ENCODE measurements around the gene RANBP9.

The RANBP9 gene

DNA sequence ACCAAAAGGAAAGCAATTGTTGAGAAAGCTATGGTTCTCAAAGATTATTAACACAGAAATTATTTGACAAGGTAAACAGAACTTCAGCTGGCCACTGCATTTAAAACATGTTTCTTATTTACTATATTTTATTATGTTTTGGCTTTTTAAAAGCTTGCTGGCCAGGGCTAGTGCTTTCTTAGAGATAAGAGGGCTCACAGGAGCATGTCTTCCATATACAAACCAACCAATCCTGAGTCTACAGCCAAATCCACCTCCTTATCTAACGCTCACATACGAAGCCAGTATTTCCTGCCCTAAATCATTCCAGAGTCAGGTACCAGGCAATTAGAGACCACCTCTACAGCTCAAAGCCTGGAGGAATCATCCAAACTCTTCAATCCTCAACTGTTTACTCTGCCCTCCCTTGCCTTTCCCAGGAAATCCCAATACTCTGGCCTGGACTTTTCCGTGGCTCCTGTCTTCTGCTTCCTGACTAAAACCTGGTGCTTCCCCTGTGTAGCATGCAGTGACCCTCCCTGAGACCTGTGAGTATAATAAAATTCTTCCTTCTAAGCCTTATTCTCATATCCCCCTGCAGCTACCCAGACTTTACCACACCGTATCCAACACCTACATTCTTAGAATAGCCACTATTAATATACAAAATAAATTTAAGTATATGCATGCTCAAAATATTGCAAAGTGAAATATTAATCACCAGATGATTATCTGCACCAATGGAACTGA, 33.2 kb downstream of the RANBP9 start:
- no peak for DNase-seq (ENCODE audit: low read depth in 2 of 2)

DNA sequence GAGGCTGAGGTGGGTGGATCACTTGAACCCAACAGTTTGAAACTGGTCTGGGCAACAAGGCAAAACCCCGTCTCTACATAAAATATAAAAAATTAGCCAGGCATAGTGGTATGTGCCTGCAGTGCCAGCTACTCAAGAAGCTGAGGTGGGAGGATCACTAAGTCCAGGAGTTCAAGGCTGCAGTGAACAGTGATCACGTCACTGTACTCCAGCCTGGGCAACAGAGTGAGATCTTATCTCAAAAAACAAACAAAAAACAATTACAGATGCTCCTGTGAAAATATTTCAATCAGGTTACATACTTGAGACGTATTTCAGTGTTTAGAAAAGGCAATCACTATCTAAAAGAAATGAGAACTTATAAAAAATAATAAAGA, 33.8 kb downstream of the RANBP9 start:
- no peak for DNase-seq (ENCODE audit: low read depth in 2 of 2)

DNA sequence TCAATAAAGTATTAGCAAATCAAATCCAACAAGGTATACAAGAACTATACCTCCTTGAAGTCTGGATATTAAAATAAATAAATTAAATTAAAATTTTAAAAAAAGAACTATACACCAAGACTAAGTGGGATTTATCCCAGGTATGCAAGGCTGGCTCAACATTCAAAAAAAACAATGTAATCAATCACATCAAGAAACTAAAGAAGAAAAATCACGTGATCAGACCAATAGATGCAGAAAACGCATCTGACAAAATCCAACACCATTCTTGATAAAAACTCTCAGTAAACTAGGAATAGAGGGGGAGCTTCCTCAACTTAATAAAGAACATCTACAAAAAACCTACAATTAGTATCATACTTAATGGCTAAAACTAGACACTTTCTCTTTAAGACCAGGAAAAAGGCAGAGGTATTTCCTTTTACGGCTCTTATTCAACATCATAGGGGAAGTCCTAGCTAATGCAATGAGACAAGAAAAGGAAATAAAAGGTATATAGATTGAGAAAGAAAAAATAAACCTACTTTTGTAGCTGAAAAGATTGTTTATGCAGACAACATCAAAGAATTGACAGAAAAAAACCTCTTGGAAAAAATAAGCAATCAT, 35.0 kb downstream of the RANBP9 start:
- no peak for DNase-seq (ENCODE audit: low read depth in 2 of 2)

DNA sequence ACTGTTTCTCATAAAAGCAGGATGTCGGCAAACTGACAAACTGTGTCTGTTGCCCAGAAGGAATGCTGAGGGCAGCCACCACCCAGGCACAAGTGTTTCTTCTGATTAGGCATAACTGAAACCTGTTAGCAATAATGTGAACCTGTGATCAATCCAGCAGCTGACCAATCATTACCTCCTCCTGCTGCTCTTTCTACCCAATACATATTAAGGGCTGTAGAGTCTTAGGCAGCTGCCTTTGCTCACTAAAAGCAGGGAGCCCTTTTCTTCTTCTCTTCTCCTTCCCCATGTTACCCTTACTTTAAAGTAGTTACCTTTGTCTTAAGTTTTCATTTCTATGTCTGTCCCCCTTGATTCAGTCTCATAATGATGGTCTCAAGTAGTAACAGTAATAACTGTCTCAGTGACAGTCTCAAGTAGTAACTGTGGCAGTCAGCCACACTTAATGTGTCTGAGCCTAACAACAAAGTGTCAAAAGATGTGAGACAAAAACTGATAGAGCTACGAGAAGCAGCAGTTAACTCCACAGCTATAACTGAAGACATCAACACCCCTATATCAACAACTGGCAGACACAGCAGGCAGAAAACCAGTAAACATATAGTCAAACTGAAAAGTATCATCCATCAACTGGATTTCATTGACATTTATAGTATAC, 37.0 kb downstream of the RANBP9 start:
- no peak for DNase-seq (ENCODE audit: low read depth in 2 of 2)

DNA sequence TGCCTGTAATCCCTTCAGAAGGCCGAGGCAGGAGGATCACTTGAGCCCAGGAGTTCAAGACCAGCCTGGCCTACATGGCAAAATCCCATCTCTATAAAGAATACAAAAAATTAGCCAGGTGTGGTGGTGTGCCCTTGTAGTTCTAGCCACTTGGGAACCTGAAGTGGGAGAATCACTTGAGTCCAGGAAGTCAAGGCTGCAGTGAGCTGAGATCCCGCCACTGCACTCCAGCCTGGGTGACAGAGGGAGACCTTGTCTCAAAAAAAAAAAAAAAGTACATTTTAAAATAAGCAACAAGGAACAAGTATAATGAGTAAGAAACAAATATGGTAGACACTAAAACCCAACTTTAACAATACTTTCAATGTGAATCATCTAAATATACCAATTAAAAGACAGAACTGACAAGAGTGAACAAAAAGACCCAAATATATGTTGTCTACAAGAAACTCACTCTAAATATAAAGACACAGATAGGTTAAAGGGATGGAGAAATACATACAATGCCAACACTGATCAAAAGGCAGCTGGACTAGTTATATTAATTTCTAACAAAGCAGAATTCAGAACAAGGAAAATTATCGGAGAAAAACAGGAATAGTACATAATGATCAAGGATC, 37.7 kb downstream of the RANBP9 start:
- no peak for DNase-seq (ENCODE audit: low read depth in 2 of 2)

DNA sequence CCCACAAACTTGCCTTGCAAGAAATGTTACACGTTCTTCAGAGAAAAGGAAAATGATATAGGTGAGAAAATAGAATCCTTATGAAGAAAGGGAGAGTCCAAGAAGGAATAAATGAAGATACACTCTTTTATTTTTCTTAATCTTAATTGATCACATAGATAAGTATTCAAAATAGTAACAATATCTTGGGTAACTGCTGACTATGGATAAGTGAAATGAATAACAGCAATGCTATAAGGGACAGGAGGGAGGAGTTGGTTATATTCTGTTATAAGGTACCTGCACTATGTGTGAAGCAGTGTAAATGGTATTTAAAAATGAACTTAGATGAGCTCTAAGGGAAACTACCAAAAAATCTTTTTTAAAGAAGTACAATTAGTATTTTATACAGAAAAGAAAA, 38.3 kb downstream of the RANBP9 start:
- DNase-seq (ENCODE audit: low read depth in 2 of 2), result no peak

DNA sequence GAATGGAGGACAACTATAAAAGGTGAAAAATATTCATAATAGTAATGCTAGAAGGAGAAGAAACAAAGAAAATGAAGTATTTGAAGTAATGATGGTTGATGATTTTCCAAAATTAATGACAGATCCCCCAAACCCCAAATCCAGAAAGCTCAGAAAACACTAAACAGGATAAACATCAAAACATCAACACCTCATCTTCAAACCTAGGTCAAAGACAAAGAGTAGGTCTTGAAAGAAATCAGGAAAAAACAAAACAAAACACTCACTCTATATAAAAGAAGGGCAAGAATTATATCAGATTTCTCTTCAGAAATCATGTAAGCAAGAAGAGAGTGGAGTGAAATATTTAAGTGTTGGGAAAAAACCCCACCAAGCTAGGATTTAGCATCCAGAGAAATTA, 38.7 kb downstream of the RANBP9 start:
- no peak for DNase-seq (ENCODE audit: low read depth in 2 of 2)

DNA sequence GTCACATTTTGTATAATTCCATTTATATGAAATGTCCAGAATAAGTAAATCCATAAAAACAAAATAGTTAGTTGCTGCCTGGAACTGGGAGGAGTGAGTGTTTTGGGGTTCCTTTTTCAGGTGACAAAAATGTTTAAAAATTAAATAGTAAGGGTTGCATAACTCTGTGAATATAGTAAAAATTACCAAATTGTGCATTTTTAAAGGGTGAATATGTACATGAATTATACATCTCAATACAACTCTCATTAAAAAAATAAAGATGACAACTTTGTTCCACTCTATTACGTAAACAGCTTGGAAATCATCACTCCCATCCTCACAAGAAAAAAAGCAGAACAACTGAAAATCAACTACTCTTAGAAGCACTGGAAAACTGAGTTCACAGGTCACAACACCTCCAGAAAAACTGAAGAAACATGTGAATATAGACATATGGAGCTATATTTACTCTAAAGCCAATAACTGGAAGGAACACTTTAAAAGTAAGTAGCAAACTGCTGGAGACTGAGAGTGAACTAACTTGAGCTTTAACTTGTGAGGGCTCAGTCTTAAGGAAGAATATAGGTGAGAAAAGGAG, 40.0 kb downstream of the RANBP9 start:
- no peak for DNase-seq (ENCODE audit: low read depth in 2 of 2)

DNA sequence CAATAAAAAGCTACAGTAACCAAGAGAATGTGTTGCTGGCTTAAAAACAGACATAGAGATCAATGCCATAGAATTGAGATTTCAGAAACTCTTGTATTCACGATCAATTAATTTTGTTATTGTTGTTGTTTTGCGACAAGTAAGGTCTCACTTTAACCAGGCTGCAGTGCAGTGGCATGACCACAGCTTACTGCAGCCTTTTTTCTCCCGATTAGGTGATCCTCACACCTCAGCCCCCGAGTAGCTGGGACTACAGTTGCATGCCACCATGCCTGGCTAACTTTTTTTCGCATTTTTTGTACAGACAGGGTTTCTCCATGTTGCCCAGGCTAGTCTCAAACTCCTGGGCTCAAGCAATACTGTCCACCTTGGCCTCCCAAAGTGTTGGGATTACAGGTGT, 42.2 kb downstream of the RANBP9 start:
- no peak for DNase-seq (ENCODE audit: low read depth in 2 of 2)

DNA sequence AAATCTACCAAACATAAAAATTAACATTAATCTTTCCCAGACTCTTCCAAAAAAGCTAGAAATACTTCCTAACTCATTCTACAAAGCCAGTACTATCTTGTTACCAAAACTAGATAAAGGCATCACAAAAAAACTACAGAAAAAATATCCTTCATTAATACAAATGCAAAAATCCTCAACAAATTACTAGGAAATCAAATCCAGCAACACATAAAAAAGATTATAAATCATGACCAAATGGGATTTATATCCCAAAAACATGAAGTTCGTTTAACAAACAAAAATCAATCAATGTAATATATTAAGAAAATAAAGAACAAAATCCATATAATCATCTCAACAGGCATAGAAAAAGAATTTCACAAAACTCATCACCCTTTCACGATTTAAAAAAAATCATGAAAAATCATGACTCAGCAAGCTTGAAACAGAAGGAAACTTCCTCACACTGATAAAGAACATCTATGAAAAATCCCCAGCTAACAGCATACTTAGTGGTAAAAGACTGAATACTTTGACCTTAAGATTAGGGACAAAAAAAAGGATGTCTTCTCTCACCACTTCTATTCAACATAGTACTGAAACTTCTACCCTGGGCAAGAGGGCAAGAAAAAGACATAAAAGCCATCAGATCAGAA, 43.2 kb downstream of the RANBP9 start:
- no peak for DNase-seq (ENCODE audit: low read depth in 2 of 2)

DNA sequence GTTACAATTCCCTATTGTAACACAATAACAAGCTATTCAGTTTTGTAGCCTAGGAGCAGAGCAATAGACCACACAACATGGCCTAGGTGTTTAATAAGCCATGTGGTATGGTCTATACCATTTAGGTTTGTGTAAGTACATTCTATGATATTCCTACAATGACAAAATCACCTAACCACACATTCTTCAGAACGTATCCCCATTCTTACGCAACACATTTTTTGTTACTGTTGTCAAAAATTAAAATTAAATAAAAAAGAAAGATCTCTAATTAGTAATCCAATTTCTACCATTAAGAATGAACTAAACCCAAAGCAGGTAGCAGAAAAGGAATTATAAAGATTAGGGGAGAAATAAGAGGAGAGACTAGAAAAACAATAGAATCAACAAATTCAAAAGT, 44.0 kb downstream of the RANBP9 start:
- no peak for DNase-seq (ENCODE audit: low read depth in 2 of 2)

DNA sequence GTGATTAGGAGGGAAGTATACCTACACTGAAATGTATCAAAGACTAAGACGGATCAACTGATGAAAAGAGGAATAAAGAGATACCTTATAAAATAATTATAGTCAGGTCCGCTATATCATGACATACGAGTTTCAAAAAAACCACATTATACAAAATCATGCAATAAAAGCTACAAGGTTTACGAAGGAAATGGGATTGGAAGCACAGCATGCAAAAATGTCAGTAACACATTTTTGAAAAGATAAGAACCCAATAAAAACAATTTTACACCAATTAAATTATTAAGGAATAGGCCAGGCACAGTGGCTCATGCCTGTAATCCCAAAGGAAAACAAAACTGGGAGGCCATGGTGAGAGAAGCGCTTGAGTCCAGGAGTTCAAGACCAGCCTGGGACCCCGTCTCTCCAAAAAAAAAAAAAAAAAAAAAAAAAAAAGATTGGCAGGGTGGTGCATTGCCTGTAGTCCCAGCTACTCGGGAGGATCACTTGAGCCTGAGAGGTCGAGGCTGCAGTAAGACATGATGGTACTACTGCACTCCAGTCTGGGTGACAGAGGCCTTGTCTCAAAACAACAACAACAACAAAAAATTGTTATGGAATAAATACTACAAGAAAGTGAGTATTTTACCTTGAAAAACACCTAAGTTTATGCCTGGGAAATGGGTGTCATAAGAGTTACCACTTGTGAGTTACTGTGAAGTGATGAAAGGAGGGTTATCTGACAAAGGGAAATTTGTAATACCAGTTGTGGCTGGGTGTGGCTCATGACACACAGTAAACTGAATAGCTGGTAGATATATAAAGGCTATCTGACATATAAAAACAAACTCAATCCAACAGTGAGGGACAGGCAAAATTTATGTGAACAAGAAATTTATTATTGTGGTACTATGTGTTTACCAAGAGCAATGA, 45.2 kb downstream of the RANBP9 start:
- no peak for DNase-seq (ENCODE audit: low read depth in 2 of 2)

DNA sequence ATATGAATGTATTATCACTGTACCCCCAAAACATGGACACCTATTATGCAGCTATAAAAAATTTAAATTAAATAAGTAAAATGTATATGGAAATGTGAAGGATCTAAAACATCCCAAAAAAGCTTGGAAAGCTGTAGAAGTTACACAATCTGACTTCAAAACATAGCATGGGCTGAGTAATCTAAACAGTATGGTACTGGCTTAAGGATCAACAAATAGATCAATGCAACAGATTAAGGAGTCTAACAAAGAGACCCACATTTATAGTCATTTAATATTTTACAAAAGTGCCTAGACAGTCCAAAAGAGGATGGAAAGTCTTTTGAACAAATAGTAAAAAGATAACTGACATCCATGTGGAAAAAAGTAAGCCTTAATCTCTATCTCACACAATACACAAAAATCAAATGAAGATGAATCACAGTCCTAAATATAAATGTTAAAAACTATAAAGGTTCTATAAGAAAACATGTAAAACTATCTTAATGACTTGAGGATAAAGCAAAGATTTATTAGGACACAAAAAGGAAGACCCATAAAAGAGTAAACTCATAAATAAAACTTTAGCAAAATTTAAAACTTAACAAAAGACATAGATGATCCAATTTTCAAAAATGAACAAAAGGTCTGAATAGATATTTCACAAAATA, 46.8 kb downstream of the RANBP9 start:
- DNase-seq (ENCODE audit: low read depth in 2 of 2), result no peak

DNA sequence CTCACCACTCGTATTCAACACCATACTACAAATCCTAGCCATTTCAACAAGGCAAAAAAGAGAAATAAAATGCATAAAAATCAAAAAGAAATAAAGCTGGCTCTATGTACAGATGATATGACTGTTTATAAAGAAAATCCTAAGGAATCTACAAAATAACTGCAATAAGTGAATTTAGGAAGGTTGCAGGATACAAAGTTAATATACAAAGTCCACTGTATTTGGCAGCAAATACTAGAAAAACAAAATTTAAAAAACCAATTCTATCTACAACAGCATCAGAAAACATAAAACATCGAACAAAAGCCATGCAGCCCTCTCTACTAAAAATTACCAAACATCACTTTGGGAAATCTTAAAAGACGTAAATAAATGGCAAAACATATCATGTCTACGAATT, 47.6 kb downstream of the RANBP9 start:
- DNase-seq (ENCODE audit: low read depth in 2 of 2), result no peak

DNA sequence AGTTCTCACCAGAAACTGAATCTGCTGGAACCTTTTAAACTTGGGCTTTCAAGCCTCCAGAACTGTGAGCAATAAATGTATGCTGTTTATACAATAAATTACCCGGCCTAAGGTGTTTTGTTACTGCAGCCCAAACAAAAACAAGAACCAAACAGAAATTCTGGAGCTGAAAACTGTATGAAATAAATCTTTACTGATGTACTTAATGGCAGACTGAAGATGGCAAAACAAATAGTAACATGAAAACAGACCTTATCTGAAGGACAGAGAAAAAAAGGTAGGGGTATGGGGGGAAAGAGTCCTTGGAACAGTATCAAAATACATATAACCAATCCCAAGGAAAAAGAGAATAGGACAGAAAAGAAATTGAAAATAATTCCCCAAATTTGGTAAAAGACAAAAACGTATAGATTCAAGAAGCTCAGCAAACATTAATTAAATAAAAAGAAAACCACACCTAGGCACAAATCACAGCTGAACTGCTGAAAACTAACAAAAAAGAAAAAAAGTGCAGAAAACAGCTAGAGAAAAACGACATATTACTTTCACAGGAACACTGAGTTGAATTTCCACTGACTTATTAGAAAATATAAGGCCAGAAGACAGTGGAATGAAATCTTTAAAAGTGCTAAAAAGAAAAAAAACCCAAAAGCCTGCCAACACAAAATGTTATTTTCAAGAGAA, 48.8 kb downstream of the RANBP9 start:
- no peak for DNase-seq (ENCODE audit: low read depth in 2 of 2)

DNA sequence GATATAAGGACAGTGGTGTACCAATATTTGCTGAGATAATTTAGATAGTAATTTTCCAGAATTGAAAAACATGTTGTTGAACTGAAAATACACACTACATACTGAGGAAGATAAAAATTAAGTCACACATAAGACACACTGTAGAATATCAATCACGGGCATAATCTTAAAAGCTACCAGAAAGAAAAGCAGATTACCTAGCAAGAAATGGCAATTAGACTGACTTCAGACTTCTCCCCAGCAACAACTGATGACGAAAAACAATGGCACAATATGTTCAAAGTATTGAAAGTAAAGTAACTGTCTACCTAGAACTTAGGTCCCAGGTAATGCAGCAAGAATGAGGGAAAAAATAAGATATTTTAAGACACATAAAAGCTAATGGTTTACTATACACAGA, 50.0 kb downstream of the RANBP9 start:
- no peak for DNase-seq (ENCODE audit: low read depth in 2 of 2)

DNA sequence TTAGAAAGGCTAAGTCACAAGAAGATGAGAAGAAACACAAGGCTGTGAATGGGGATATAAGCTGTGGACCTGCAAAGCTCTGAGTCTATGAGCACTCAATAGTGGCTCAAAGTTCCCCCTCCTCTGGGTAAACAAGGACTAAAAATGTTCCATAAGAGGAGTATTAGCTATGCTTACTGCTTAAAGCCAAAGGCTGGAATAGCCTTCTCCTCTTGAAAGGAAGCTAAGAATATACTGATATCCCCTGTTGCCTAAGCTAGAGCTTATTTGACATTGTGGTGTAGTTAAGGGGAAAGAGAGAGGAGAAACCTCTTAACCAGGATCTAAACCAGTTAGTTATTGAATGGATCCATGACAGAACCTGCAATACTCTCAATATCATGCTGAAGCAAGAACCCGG, 50.7 kb downstream of the RANBP9 start:
- DNase-seq (ENCODE audit: low read depth in 2 of 2), result no peak

DNA sequence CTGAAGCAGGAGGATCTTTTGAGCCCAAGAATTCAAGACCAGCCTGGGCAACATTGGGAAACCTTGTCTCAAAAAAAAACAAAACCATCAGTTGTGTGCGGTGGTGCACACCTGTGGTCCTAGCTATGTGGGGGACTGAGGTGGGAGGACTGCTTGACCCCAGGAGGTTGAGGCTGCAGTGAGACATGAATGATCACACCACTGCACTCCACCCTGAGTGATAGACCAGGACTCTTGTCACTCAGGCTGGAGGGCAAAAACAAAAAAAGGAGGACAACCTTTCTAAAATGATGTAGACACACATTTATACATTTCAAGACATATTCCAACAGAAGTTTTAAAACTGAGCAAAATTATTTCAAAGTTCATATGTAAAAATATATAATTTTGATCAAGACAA, 51.4 kb downstream of the RANBP9 start:
- no peak for DNase-seq (ENCODE audit: low read depth in 2 of 2)

DNA sequence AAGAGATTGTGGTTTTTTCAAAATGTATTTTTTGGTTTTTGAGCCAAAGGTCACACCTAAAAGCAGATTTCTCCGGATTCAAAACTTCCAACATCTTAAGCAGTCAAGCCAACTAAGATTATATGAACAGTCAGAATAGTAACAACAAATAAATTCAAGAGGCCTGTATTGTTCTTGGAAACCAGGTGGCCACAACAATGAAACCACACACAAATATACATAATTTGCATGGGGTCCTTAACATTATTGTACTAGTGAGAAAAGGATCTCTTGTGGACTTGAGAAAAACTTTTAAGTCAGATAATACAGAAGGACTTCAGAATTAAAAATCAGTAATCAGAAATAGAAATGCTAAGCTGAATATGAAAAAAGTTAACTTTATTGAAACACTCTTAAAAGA, 55.9 kb downstream of the RANBP9 start:
- DNase-seq (ENCODE audit: low read depth in 2 of 2), result no peak

DNA sequence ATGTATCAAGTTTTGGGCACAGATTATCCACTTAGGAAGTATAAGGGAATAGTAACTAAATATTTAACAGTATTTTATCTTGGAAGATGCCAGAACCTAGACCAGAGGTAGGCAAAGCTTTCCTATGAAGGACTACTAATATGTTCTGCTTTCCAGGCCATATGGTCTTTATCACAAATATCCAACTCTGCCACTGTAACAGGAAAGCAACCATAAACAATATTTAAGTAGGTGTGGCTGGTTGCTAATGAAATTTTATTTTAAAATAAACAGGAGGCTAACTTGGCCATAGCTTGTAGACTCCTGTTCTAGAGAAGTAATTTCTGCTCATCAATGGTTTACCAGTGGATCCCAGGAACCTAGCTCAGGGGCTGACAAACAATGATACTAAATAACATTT, 57.1 kb downstream of the RANBP9 start:
- DNase-seq (ENCODE audit: low read depth in 2 of 2), result no peak
